Neuronal stem cell (in vitro differentiated cells): ENCODE data around the gene PCGF2.

Experiments
- DNase-seq: peaks from one replicate; pipeline ENCODE4 v3.0.0-alpha.2; 2013; ENCODE audit warnings: low spot score
- H2AFZ ChIP-seq: one replicate; pipeline ENCODE4 v1.6.1; 2013; ENCODE audit warnings: mild to moderate bottlenecking, low read length, inconsistent platforms
- H2AK5ac ChIP-seq: 2 replicates; pipeline ENCODE4 v1.6.1; 2013; ENCODE audit warnings: low read depth, mild to moderate bottlenecking, inconsistent platforms, low read length, moderate library complexity, mixed read lengths
- H2BK120ac ChIP-seq: 2 replicates; pipeline ENCODE4 v1.6.1; 2013; ENCODE audit warnings: low read depth, mild to moderate bottlenecking, inconsistent platforms, low read length, moderate library complexity, mixed read lengths
- H2BK12ac ChIP-seq: one replicate; pipeline ENCODE4 v1.6.1; 2013; ENCODE audit warnings: low read length, inconsistent platforms
- H2BK15ac ChIP-seq: 2 replicates; pipeline ENCODE4 v1.6.1; 2013; ENCODE audit warnings: mild to moderate bottlenecking, low read length, inconsistent platforms, mixed read lengths
- H2BK5ac ChIP-seq: one replicate; pipeline ENCODE4 v1.6.1; 2013; ENCODE audit warnings: inconsistent platforms, mild to moderate bottlenecking, low read length, moderate library complexity
- H3K14ac ChIP-seq: one replicate; pipeline ENCODE4 v1.6.1; 2013; ENCODE audit warnings: low read length, inconsistent platforms
- H3K18ac ChIP-seq: 2 replicates; pipeline ENCODE4 v1.6.1; 2013; ENCODE audit warnings: low read length, inconsistent platforms
- H3K23ac ChIP-seq: 2 replicates; pipeline ENCODE4 v1.6.1; 2013; ENCODE audit warnings: low read depth, mild to moderate bottlenecking, mixed read lengths, low read length, inconsistent platforms; ENCODE audit not compliant: poor library complexity
- H3K27ac ChIP-seq: replicated peaks from 3 replicates; pipeline ENCODE4 v1.5.1; 2013; ENCODE audit warnings: low read length, inconsistent platforms
- H3K27me3 ChIP-seq, 3 experiments: 2 replicates each; pipeline ENCODE4 v1.6.1; 2013; ENCODE audit warnings: low read length in 3 of 3, mild to moderate bottlenecking in 2 of 3, inconsistent platforms in 1 of 3, low read depth in 1 of 3, mixed read lengths in 1 of 3, moderate library complexity in 1 of 3; ENCODE audit not compliant: control insufficient read depth in 3 of 3, insufficient read depth in 3 of 3
- H3K36me3 ChIP-seq, 2 donors: replicated peaks in 1 of 2; 2 replicates each; pipeline ENCODE4 v1.6.1; 2013; ENCODE audit warnings: low read length in 2 of 2; ENCODE audit not compliant: control insufficient read depth in 2 of 2, insufficient read depth in 2 of 2
- H3K4ac ChIP-seq: 2 replicates; pipeline ENCODE4 v1.6.1; 2013; ENCODE audit warnings: inconsistent platforms, mild to moderate bottlenecking, low read length, moderate library complexity
- H3K4me1 ChIP-seq, 2 donors: 1 replicate in 1 of 2; 2 replicates in 1 of 2; pipeline ENCODE4 v1.6.1; 2013; ENCODE audit warnings: low read length in 2 of 2, low read depth in 1 of 2; ENCODE audit not compliant: control insufficient read depth in 2 of 2, insufficient read depth in 1 of 2
- H3K4me2 ChIP-seq: one replicate; pipeline ENCODE4 v1.6.1; 2013; ENCODE audit warnings: mild to moderate bottlenecking, low read length, inconsistent platforms; ENCODE audit not compliant: insufficient read depth, poor library complexity, severe bottlenecking
- H3K4me3 ChIP-seq, 2 donors: 2 replicates each; pipeline ENCODE4 v1.5.1; 2013; ENCODE audit warnings: low read length in 2 of 2, mild to moderate bottlenecking in 2 of 2, inconsistent platforms in 1 of 2, moderate library complexity in 1 of 2
- H3K79me1 ChIP-seq: one replicate; pipeline ENCODE4 v1.6.1; 2013; ENCODE audit warnings: low read depth, mild to moderate bottlenecking, inconsistent platforms, low read length, moderate library complexity
- H3K9ac ChIP-seq: one replicate; pipeline ENCODE4 v1.6.1; 2013; ENCODE audit warnings: mild to moderate bottlenecking, low read depth, low read length, inconsistent platforms; ENCODE audit not compliant: poor library complexity
- H3K9me3 ChIP-seq, 2 donors: replicated peaks in 1 of 2; 2 replicates each; pipeline versions ENCODE3 to v1.6.1; 2013; ENCODE audit warnings: low read length in 2 of 2, mild to moderate bottlenecking in 2 of 2, inconsistent platforms in 1 of 2, low read depth in 1 of 2, mixed read lengths in 1 of 2, moderate library complexity in 1 of 2; ENCODE audit not compliant: control insufficient read depth in 2 of 2, insufficient read depth in 1 of 2
- H4K8ac ChIP-seq: one replicate; pipeline ENCODE4 v1.6.1; 2013; ENCODE audit warnings: low read depth, mild to moderate bottlenecking, inconsistent platforms, low read length, moderate library complexity
- H4K91ac ChIP-seq: one replicate; pipeline ENCODE4 v1.6.1; 2013; ENCODE audit warnings: low read length, low read depth, mild to moderate bottlenecking, inconsistent platforms; ENCODE audit not compliant: poor library complexity
- WGBS, 2 donors: extraction: QIAGEN DNeasy Blood & Tissue Kit; methylation state at CpG; one replicate each; pipeline ENCODE4 v1.1.7; 2013; ENCODE audit warnings: missing lambda C conversion rate in 2 of 2, mixed read lengths in 1 of 2; ENCODE audit not compliant: insufficient read length in 2 of 2, insufficient replicate concordance in 1 of 2; ENCODE audit errors: extremely low coverage in 2 of 2; 5-methylcytosine and 5-hydroxymethylcytosine counted together

The PCGF2 gene

DNA sequence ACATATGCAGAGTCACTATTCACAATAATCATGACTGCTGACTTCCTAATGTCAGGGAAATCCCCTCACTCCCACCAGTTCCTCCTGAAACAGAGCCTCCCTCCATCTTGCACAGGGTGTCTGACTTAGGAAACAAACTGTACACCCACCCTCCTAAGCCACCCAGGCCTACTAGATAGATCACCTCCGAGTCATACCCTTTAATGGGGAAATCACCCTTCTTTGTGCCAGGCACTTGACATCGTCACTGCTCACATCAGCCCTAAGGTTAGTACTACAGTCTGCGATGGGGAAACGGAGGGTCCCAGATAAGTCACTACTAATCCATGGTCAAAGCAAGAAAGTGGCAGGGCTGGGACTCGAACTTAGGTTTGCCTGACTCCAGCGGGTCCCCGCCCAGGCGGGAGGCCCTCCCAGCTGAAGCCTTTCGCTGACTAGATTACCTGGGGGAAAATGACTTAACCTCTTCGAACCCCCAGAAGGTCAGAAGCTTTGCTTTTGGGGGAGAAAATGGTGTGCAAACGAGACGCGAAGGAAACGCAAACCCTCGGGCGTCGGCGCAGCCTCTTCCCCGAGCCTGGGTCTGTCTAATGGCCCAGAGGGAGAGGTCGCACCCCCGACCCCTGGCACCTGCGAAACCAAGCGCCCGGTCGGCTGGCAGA is 46.5 kb downstream of the PCGF2 start:
- Histone ChIP-seq H3K9me3 (no peaks in the 10 kb centered on the region), H3K9ac (peak overlapping the region; percentile 15), H3K4ac (no peak overlapping the region), H3K23ac (no peak overlapping the region), H3K27ac (no peak overlapping the region), H3K27me3 (peaks cover 0 to 77% (median 18%) of the 10 kb centered on the region in 3 experiments), H3K36me3 (no peaks in the 10 kb centered on the region), H3K4me3 (peak overlapping the region; percentile 73 to 77), H4K8ac (no peak overlapping the region), H3K4me1 (peaks cover 14 to 24% of the 10 kb centered on the region in 2 donors), H3K18ac (peak overlapping the region; percentile 86), H4K91ac (no peak overlapping the region), H2BK5ac (no peak overlapping the region), H2AFZ (peak overlapping the region; percentile 95), H2BK120ac (peak overlapping the region; percentile 1), H3K14ac (no peak overlapping the region), H2BK15ac (peak overlapping the region; percentile 42), H3K79me1 (peaks cover 2% of the 10 kb centered on the region), H2AK5ac (no peak overlapping the region), H2BK12ac (no peak overlapping the region), H3K4me2 (peak overlapping the region; percentile 75)
- DNase-seq: peak; percentile 42
- no CpG with 5 or more reads among the region's 25 CpGs for WGBS, 2 donors

DNA sequence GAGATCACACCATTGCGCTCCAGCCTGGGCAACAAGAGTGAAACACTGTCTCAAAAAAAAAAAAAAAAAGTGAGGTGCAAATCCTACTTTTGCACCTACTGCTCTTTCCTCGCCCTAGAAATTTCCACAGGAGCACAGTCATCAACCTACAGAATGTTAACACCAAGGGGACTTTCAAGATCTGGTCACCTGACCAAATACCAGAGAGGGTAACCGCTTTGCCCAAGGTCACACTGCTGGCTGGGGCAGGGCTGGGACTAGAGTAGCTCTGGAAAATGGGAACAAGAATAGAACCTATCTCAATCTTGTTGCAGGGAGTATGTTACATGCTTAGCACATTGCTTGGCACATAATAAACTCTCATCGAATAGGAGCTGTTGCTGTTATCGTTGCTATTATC is 49.4 kb downstream of the PCGF2 start:
- no peaks in the 10 kb centered on the region for H3K36me3 ChIP-seq
- no peak overlapping the region for H3K27ac ChIP-seq
- H3K9me3 ChIP-seq: no peaks in the 10 kb centered on the region
- H2BK15ac ChIP-seq: no peak overlapping the region
- no peak overlapping the region for H4K91ac ChIP-seq
- no peak overlapping the region for H2BK5ac ChIP-seq
- H3K4me2 ChIP-seq: no peak overlapping the region
- H2AFZ ChIP-seq: no peak overlapping the region
- H3K4me1 ChIP-seq: peaks cover 12 to 20% of the 10 kb centered on the region in 2 donors
- H3K9ac ChIP-seq: no peak overlapping the region
- WGBS, 2 donors: no CpG with 5 or more reads among the region's 5 CpGs
- no peak overlapping the region for H3K4me3 ChIP-seq
- no peak overlapping the region for H3K18ac ChIP-seq
- no peak overlapping the region for H4K8ac ChIP-seq
- H3K79me1 ChIP-seq: no peaks in the 10 kb centered on the region
- no peak overlapping the region for H2AK5ac ChIP-seq
- no peak overlapping the region for H2BK120ac ChIP-seq
- no peak overlapping the region for H3K4ac ChIP-seq
- H3K27me3 ChIP-seq: peaks cover 0 to 57% (median 15%) of the 10 kb centered on the region in 3 experiments
- no peak for DNase-seq
- no peak overlapping the region for H3K14ac ChIP-seq
- H3K23ac ChIP-seq: no peak overlapping the region
- H2BK12ac ChIP-seq: no peak overlapping the region

DNA sequence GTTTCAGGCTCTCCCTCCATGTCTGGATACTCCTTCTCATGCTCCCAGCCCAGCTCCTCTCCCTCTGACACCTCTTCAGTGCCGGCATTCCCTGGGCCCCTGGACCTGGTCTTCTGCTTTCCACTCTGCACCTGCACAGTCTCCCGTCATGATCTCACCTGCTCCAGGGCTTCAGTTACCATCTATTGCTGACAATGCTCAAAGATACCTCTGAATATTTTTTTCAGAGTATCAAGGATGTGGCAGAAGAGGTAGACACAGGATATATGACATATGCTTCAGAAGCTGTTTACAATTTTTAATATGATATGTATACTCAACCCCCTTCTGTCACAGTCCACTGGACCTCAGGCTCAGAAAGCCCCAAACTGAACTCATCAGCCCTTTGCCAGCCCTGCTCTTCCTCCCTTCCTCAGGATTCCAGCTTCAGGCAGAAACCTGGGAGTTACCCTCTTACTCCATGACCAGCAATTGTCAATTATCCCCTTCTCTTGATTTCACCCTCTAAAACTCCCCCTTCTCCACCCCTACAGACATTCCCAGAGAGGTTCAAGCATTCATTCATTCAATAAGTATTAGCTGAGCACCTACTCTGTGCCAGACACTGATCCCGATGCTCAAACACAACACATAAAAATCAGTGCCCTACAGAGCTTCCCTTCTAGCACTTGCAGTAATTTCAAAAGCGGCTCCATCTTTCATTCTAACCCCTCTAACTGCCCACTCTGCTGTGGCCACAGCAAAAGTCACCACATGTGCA is 50.9 kb downstream of the PCGF2 start:
- WGBS, 2 donors: no CpG with 5 or more reads among the region's 4 CpGs

DNA sequence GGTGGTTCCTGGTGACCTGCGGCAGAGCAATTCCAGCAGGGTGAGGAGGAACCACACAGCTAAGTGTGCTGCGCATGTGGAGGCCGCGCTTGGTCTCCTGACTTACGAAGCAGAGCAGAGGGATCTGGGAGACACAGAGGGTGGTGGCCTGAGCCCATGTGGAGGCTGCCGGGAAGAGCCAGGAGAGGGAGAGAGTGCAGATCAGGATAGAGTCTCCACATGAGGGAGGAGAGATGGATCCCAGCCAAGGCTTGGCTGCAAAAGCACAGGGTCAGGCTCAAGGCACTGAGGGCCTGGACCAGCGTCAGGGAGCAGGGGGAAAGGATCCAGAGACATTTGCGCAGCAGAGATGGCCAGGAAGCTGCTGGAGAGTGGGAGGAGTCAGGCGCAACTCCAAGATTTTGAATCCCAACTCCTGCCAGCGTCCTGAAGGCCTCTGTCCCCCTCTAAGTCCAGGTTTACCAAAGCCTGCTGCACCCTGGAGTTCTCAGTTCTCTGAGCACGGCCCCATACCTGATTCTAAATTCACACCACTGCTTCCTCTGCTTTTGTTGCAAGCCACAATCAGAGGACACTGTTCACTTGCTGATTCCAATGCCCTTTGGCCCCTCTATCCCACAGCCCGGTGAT is 54.3 kb downstream of the PCGF2 start:
- no peak overlapping the region for H3K14ac ChIP-seq
- DNase-seq: no peak
- H4K8ac ChIP-seq: peak overlapping the region; percentile 24
- H2BK15ac ChIP-seq: no peak overlapping the region
- H2BK12ac ChIP-seq: no peak overlapping the region
- no peak overlapping the region for H3K4me2 ChIP-seq
- no peak overlapping the region for H2BK120ac ChIP-seq
- H3K18ac ChIP-seq: peak overlapping the region; percentile 23
- no peak overlapping the region for H3K4ac ChIP-seq
- no peak overlapping the region for H3K9ac ChIP-seq
- peak overlapping the region in 1 of 2 donors; percentile 27 for H3K4me3 ChIP-seq
- peaks cover 5 to 9% of the 10 kb centered on the region in 2 donors for H3K4me1 ChIP-seq
- no peaks in the 10 kb centered on the region for H3K9me3 ChIP-seq
- H3K27ac ChIP-seq: no peak overlapping the region
- H2BK5ac ChIP-seq: no peak overlapping the region
- peaks cover 0 to 13% (median 0%) of the 10 kb centered on the region in 3 experiments for H3K27me3 ChIP-seq
- H2AFZ ChIP-seq: peak overlapping the region; percentile 78
- H4K91ac ChIP-seq: no peak overlapping the region
- H3K79me1 ChIP-seq: no peaks in the 10 kb centered on the region
- H3K23ac ChIP-seq: no peak overlapping the region
- H3K36me3 ChIP-seq: no peaks in the 10 kb centered on the region
- no peak overlapping the region for H2AK5ac ChIP-seq
- WGBS, 2 donors: no CpG with 5 or more reads among the region's 12 CpGs

More for the DNA sequence above, 50.9 kb downstream of the PCGF2 start:
- Histone ChIP-seq H2BK15ac (no peak overlapping the region), H2BK120ac (no peak overlapping the region), H2AFZ (no peak overlapping the region), H3K79me1 (no peaks in the 10 kb centered on the region), H2BK12ac (no peak overlapping the region), H3K14ac (no peak overlapping the region), H3K23ac (no peak overlapping the region), H3K9me3 (no peaks in the 10 kb centered on the region), H3K4me1 (peaks cover 8 to 16% of the 10 kb centered on the region in 2 donors), H2AK5ac (no peak overlapping the region), H3K4ac (no peak overlapping the region), H3K9ac (no peak overlapping the region), H2BK5ac (no peak overlapping the region), H3K4me2 (no peak overlapping the region), H3K27ac (no peak overlapping the region), H3K36me3 (no peaks in the 10 kb centered on the region), H4K8ac (no peak overlapping the region), H3K18ac (no peak overlapping the region), H4K91ac (no peak overlapping the region), H3K27me3 (peaks cover 0 to 42% (median 5%) of the 10 kb centered on the region in 3 experiments), H3K4me3 (no peak overlapping the region)
- no peak for DNase-seq
